HG03342 (cell line): ENCODE data around the gene TMEM150A.
"Not testable (repeated sequence)": the region's sequence is repeated elsewhere in the genome, so short reads cannot be mapped to it uniquely, and the experiment has no call there.

ENCODE experiments used
- ATAC-seq: cut with Tn5 transposase; IDR thresholded peaks from one replicate; pipeline ENCODE4 v1.9.1; 2021; ENCODE audit warnings: mild to moderate bottlenecking, moderate library complexity; ENCODE audit not compliant: unreplicated experiment

The TMEM150A gene

GRCh38 chr2:85602476-85603234 lies at the start of gene TMEM150A:
Gene TMEM150A (minus strand): TSS chr2:85602698. CDS start chr2:85601948, 750 bp downstream.
- ATAC-seq: peak; percentile 96

- ATAC-seq: no peak
Observed at GRCh38 chr2:85652056-85652455, 49.6 kb upstream of the TMEM150A start.

- ATAC-seq: no peak
Observed at GRCh38 chr2:85651097-85651496, 48.6 kb upstream of the TMEM150A start.

- no peak for ATAC-seq
Observed at GRCh38 chr2:85650456-85650855, 48.0 kb upstream of the TMEM150A start.

- ATAC-seq: no peak
Observed at GRCh38 chr2:85649201-85650190, 47.0 kb upstream of the TMEM150A start.

GRCh38 chr2:85648619-85649018 lies 46.1 kb upstream of the TMEM150A start:
- peak; percentile 42 for ATAC-seq

GRCh38 chr2:85647823-85648526 lies 45.5 kb upstream of the TMEM150A start:
- ATAC-seq: peak; percentile 84

- no peak for ATAC-seq
Observed at GRCh38 chr2:85646166-85646565, 43.7 kb upstream of the TMEM150A start.

GRCh38 chr2:85644909-85645308 lies 42.4 kb upstream of the TMEM150A start:
- no peak for ATAC-seq

GRCh38 chr2:85642725-85643124 lies 40.2 kb upstream of the TMEM150A start:
- ATAC-seq: no peak

- ATAC-seq: no peak
Observed at GRCh38 chr2:85635636-85636035, 33.1 kb upstream of the TMEM150A start.

GRCh38 chr2:85635011-85635410 lies 32.5 kb upstream of the TMEM150A start:
- ATAC-seq: no peak

- ATAC-seq: no peak
Observed at GRCh38 chr2:85631316-85631715, 28.8 kb upstream of the TMEM150A start.

- no peak for ATAC-seq
Observed at GRCh38 chr2:85628658-85629057, 26.2 kb upstream of the TMEM150A start.

GRCh38 chr2:85623991-85624390 lies 21.5 kb upstream of the TMEM150A start:
- ATAC-seq: no peak

GRCh38 chr2:85621338-85621737 lies 18.8 kb upstream of the TMEM150A start:
- ATAC-seq: no peak

- no peak for ATAC-seq
Observed at GRCh38 chr2:85619617-85620016, 17.1 kb upstream of the TMEM150A start.

- not testable (repeated sequence) for ATAC-seq
Observed at GRCh38 chr2:85617723-85618122, 15.2 kb upstream of the TMEM150A start.

GRCh38 chr2:85615413-85615728 lies 12.9 kb upstream of the TMEM150A start:
- no peak for ATAC-seq

- ATAC-seq: not testable (repeated sequence)
Observed at GRCh38 chr2:85614757-85615156, 12.3 kb upstream of the TMEM150A start.
